Esophagus muscularis mucosa (tissue), 4 donors: ENCODE results near the gene MAP1LC3B2. TPM values are rescaled to one million over a fixed set of nuclear protein-coding genes. Genes with fewer than 3 reads are reported as not detected.
"Not testable (repeated sequence)": the region's sequence is repeated elsewhere in the genome, so short reads cannot be mapped to it uniquely, and the experiment has no call there.

ENCODE experiments used
- DNase-seq: peaks from one replicate; pipeline ENCODE4 v3.0.0-alpha.2; 2017; ENCODE audit errors: extremely low spot score
- H3K27ac ChIP-seq, 4 donors: fragments of 200-600 bp; sonication (generic); replicated peaks in 1 of 4; 1 replicate in 3 of 4; 2 replicates in 1 of 4; pipeline ENCODE4 v1.5.1; 2016 to 2019; ENCODE audit warnings: mild to moderate bottlenecking in 1 of 4
- H3K27me3 ChIP-seq, 4 donors: fragments of 200-600 bp; sonication (generic); one replicate each; pipeline versions ENCODE4 v1.5.1 to v1.6.0; 2016 to 2019
- H3K36me3 ChIP-seq, 4 donors: fragments of 200-600 bp; sonication (generic); one replicate each; pipeline ENCODE4 v1.5.1; 2016 to 2019
- H3K4me1 ChIP-seq, 4 donors: fragments of 200-600 bp; sonication (generic); one replicate each; pipeline ENCODE4 v1.5.1; 2016 to 2019
- H3K4me3 ChIP-seq, 4 donors: fragments of 200-600 bp; sonication (generic); 1 replicate in 2 of 4; 2 replicates in 2 of 4; pipeline ENCODE4 v1.5.1; 2016 to 2019; ENCODE audit warnings: mild to moderate bottlenecking in 4 of 4, moderate library complexity in 1 of 4
- H3K9me3 ChIP-seq, 4 donors: fragments of 200-600 bp; sonication (generic); 1 replicate in 3 of 4; 2 replicates in 1 of 4; pipeline ENCODE4 v1.5.1; 2016 to 2019
- CTCF ChIP-seq, 3 experiments: fragments of 200-600 bp in 2 of 3; fragments of 450-650 bp in 1 of 3; sonication (generic) in 2 of 3; IDR thresholded peaks; one replicate each; pipeline ENCODE4 v1.5.1; 2017 to 2019; ENCODE audit warnings: antibody characterized with exemption in 3 of 3, mild to moderate bottlenecking in 2 of 3, moderate library complexity in 1 of 3
- EP300 ChIP-seq: sonication (generic); formaldehyde crosslinking; IDR thresholded peaks from one replicate; pipeline ENCODE4 v1.6.1; 2017; ENCODE audit warnings: antibody characterized with exemption
- POLR2A ChIP-seq: fragments of 450-650 bp; IDR thresholded peaks from one replicate; pipeline ENCODE4 v1.6.1; 2017; ENCODE audit warnings: antibody characterized with exemption, moderate library complexity, mild to moderate bottlenecking, low read depth
- POLR2AphosphoS5 ChIP-seq, 2 donors: sonication (generic); formaldehyde crosslinking; IDR thresholded peaks; one replicate each; pipeline ENCODE4 v1.6.1; 2017; ENCODE audit warnings: antibody characterized with exemption in 2 of 2
- WGBS: methylation state at CpG from one replicate; pipeline ENCODE4 v1.1.5; 2018; 5-methylcytosine and 5-hydroxymethylcytosine counted together
- intact Hi-C: fragments of 100-400 bp; cut with DNase I; formaldehyde crosslinking; loops from one replicate; pipeline ENCODE4 v1.15.1; 2023
- total RNA-seq, 4 donors: library from RNA; depleted of rRNA; stranded (reverse); fragments of >200 nt; gene quantifications; one replicate each; pipeline versions ENCODE4 v1.1.0 to v1.2.1, GENCODE V29; 2016

The MAP1LC3B2 gene
- total RNA-seq, 4 donors from 2014 or later, result 0.83 to 3.0 (median 1.8) TPM; not detected in 1

- no peaks in the 10 kb centered on the region for H3K36me3 ChIP-seq
- intact Hi-C loops, result no loop called here
Measured at GRCh38 chr12:116564080-116564479, 4.9 kb downstream of the MAP1LC3B2 start.

GRCh38 chr12:116565221-116565620 is 6.0 kb downstream of the MAP1LC3B2 start:
- peaks cover 0 to 10% (median 2%) of the 10 kb centered on the region in 4 donors for H3K9me3 ChIP-seq
- 95% methylated on average over 7 of the region's 7 CpGs for WGBS
- H3K4me1 ChIP-seq, intact Hi-C loops, H3K27me3 ChIP-seq, DNase-seq, H3K27ac ChIP-seq, H3K4me3 ChIP-seq, H3K36me3 ChIP-seq: not testable (repeated sequence)

More at GRCh38 chr12:116564080-116564479, 4.9 kb downstream of the MAP1LC3B2 start:
- TF ChIP-seq POLR2A, result no peak
- TF ChIP-seq POLR2AphosphoS5 (IDR thresholded peaks at IDR 0.05), result no peak
- Histone ChIP-seq H3K27me3 (no peaks in the 10 kb centered on the region), H3K4me3 (no peak overlapping the region), H3K4me1 (peaks cover 0 to 9% (median 5%) of the 10 kb centered on the region in 4 donors), H3K9me3 (peaks cover 0 to 10% (median 2%) of the 10 kb centered on the region in 4 donors), H3K27ac (no peak overlapping the region)
- no peak for DNase-seq

GRCh38 chr12:116565963-116566362 is 6.8 kb downstream of the MAP1LC3B2 start:
- no peaks in the 10 kb centered on the region for H3K27me3 ChIP-seq
- peaks cover 0 to 10% (median 2%) of the 10 kb centered on the region in 4 donors for H3K9me3 ChIP-seq
- no peak for DNase-seq
- H3K36me3 ChIP-seq, result no peaks in the 10 kb centered on the region
- 97% methylated on average over 2 of the region's 2 CpGs for WGBS
- intact Hi-C loops, result no loop called here
- H3K4me3 ChIP-seq, result no peak overlapping the region
- no peaks in the 10 kb centered on the region for H3K4me1 ChIP-seq
- no peak overlapping the region for H3K27ac ChIP-seq
- TF ChIP-seq POLR2A, result no peak
- TF ChIP-seq POLR2AphosphoS5 (IDR thresholded peaks at IDR 0.05), result no peak
- TF ChIP-seq CTCF (IDR thresholded peaks at IDR 0.05), result no peak
- no peak for TF ChIP-seq EP300

GRCh38 chr12:116568203-116568602 is 9.0 kb downstream of the MAP1LC3B2 start:
- Histone ChIP-seq H3K36me3 (no peaks in the 10 kb centered on the region), H3K4me3 (no peak overlapping the region), H3K4me1 (no peaks in the 10 kb centered on the region), H3K27me3 (no peaks in the 10 kb centered on the region), H3K9me3 (peaks cover 0 to 10% (median 0%) of the 10 kb centered on the region in 4 donors), H3K27ac (no peak overlapping the region)
- intact Hi-C loops, result no loop called here
- DNase-seq, result no peak
- TF ChIP-seq POLR2AphosphoS5 (IDR thresholded peaks at IDR 0.05) (no peak), EP300 (no peak), CTCF (IDR thresholded peaks at IDR 0.05) (no peak), POLR2A (no peak)
- WGBS, result 94% methylated on average over 2 of the region's 2 CpGs

GRCh38 chr12:116571089-116571488 is 11.9 kb downstream of the MAP1LC3B2 start:
- Histone ChIP-seq H3K27ac (no peak overlapping the region), H3K4me1 (no peaks in the 10 kb centered on the region), H3K4me3 (no peak overlapping the region), H3K36me3 (no peaks in the 10 kb centered on the region), H3K27me3 (no peaks in the 10 kb centered on the region), H3K9me3 (no peaks in the 10 kb centered on the region)
- intact Hi-C loops, result no loop called here
- no peak for DNase-seq
- WGBS, result 81% methylated on average over 2 of the region's 2 CpGs
- TF ChIP-seq POLR2A (no peak), EP300 (no peak), POLR2AphosphoS5 (IDR thresholded peaks at IDR 0.05) (no peak), CTCF (IDR thresholded peaks at IDR 0.05) (no peak)

GRCh38 chr12:116573776-116574175 is 14.6 kb downstream of the MAP1LC3B2 start:
- TF ChIP-seq POLR2AphosphoS5 (IDR thresholded peaks at IDR 0.05) (no peak), POLR2A (no peak), EP300 (no peak), CTCF (IDR thresholded peaks at IDR 0.05) (no peak)
- no peak for DNase-seq
- Histone ChIP-seq H3K4me3 (no peak overlapping the region), H3K27me3 (no peaks in the 10 kb centered on the region), H3K9me3 (no peaks in the 10 kb centered on the region), H3K4me1 (no peaks in the 10 kb centered on the region), H3K27ac (no peak overlapping the region), H3K36me3 (no peaks in the 10 kb centered on the region)
- WGBS, result 89% methylated on average over 4 of the region's 4 CpGs
- intact Hi-C loops, result no loop called here

- intact Hi-C loops, H3K4me1 ChIP-seq, H3K36me3 ChIP-seq, H3K9me3 ChIP-seq, H3K27ac ChIP-seq, DNase-seq, H3K27me3 ChIP-seq, H3K4me3 ChIP-seq: not testable (repeated sequence)
- 94% methylated on average over 24 of the region's 24 CpGs for WGBS
Measured at GRCh38 chr12:116575754-116576153, 16.6 kb downstream of the MAP1LC3B2 start.
